Lung (tissue), 12 donors: ENCODE results near the gene TMEM231. TPM values are rescaled to one million over a fixed set of nuclear protein-coding genes. Genes with fewer than 3 reads are reported as not detected.

ENCODE experiments used
- ATAC-seq: fragments of 200-7000 bp; cut with Tn5 transposase; one replicate; pipeline ENCODE4 v1.9.1; 2020; ENCODE audit warnings: moderate number of reproducible peaks; ENCODE audit not compliant: insufficient read depth, low FRiP score
- DNase-seq, 3 donors: peaks; one replicate each; pipeline ENCODE4 v3.0.0-alpha.2; 2013 to 2017
- H3K27ac ChIP-seq, 2 donors: one replicate each; pipeline ENCODE4 v1.5.1; 2013; ENCODE audit warnings: mild to moderate bottlenecking in 2 of 2, moderate library complexity in 2 of 2, control low read depth in 1 of 2, inconsistent platforms in 1 of 2, low read depth in 1 of 2, low read length in 1 of 2
- H3K27me3 ChIP-seq, 3 donors: one replicate each; pipeline ENCODE4 v1.5.1; 2013; ENCODE audit warnings: low read length in 2 of 3; ENCODE audit not compliant: control insufficient read depth in 3 of 3, insufficient read depth in 3 of 3
- H3K36me3 ChIP-seq, 4 donors: one replicate each; pipeline ENCODE4 v1.5.1; 2013; ENCODE audit warnings: low read length in 4 of 4, mild to moderate bottlenecking in 1 of 4, moderate library complexity in 1 of 4; ENCODE audit not compliant: control insufficient read depth in 4 of 4, insufficient read depth in 4 of 4
- H3K4me1 ChIP-seq, 5 donors: one replicate each; pipeline ENCODE4 v1.5.1; 2013; ENCODE audit warnings: low read length in 5 of 5, mild to moderate bottlenecking in 2 of 5, moderate library complexity in 1 of 5; ENCODE audit not compliant: control insufficient read depth in 5 of 5, insufficient read depth in 5 of 5
- H3K4me3 ChIP-seq: one replicate; pipeline ENCODE4 v1.5.1; 2013; ENCODE audit warnings: mild to moderate bottlenecking, control low read depth, moderate library complexity
- H3K9ac ChIP-seq, 2 donors: one replicate each; pipeline ENCODE4 v1.5.1; 2013; ENCODE audit warnings: low read length in 2 of 2, control low read depth in 1 of 2; ENCODE audit not compliant: insufficient read depth in 1 of 2
- H3K9me3 ChIP-seq, 4 donors: one replicate each; pipeline ENCODE4 v1.5.1; 2013; ENCODE audit warnings: low read length in 3 of 4, mild to moderate bottlenecking in 1 of 4, moderate library complexity in 1 of 4; ENCODE audit not compliant: control insufficient read depth in 4 of 4, insufficient read depth in 3 of 4
- WGBS, 2 donors: extraction: QIAGEN DNeasy Blood & Tissue Kit; methylation state at CpG; one replicate each; pipeline ENCODE4 v1.1.7; 2013; 5-methylcytosine and 5-hydroxymethylcytosine counted together
- polyA plus RNA-seq, 2 donors: library from polyadenylated mRNA; stranded (reverse); fragments of 200-250 nt; gene quantifications; one replicate each; pipeline ENCODE4 v1.2.1, GENCODE V29; 2013
- total RNA-seq, 2 donors: library from RNA; depleted of rRNA in 1 of 2; stranded (reverse); fragments of >200 nt in 1 of 2; gene quantifications; one replicate each; pipeline ENCODE4 v1.2.1, GENCODE V29; 2014 to 2021
- TF ChIP-seq, protein P1 (sequence below): IDR thresholded peaks from 2 replicates; pipeline ENCODE4 v1.5.1; 2012; ENCODE audit warnings: mild to moderate bottlenecking; ENCODE audit errors: control extremely low read depth, extremely low read depth
- donor health status: control.
- donor health status: control.
- donor health status: Bipolar disorder and iron deficiency.
- donor health status: healthy.
- donor health status: DM: yes; HTN: yes; CAD: no.

The TMEM231 gene
- total and polyA plus RNA-seq, 4 donors = 9.3 to 88.5 (median 35.2) TPM

DNA sequence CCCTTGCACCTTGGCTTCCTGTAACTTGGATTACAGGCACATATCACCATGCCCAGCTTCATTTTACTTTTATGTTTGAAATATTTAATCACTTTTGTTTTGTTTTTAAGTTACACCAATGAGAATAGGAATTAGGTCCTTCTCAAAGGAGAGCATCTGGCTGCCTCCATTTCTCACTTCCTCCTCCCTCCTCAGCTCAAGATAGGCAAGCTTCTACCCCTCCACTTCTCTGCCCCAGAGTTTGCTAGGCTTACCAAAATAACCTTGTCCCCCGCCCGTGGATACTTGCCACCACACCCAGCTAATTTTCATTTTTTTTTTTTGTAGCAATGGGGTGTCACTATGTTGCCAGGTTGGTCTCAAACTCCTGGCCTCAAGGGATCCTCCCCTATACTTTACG is 28.1 kb upstream of the TMEM231 start:
- Histone ChIP-seq H3K36me3 (peaks cover 4 to 10% (median 6%) of the 10 kb centered on the region in 4 donors), H3K4me1 (peaks cover 0 to 2% (median 0%) of the 10 kb centered on the region in 5 donors), H3K4me3 (no peak overlapping the region), H3K9ac (no peak overlapping the region), H3K27ac (no peak overlapping the region), H3K27me3 (no peaks in the 10 kb centered on the region), H3K9me3 (no peaks in the 10 kb centered on the region)
- 74 to 86% methylated on average over 3 of the region's 3 CpGs for WGBS, 2 donors
- no peak for ATAC-seq
- TF ChIP-seq, protein P1, sequence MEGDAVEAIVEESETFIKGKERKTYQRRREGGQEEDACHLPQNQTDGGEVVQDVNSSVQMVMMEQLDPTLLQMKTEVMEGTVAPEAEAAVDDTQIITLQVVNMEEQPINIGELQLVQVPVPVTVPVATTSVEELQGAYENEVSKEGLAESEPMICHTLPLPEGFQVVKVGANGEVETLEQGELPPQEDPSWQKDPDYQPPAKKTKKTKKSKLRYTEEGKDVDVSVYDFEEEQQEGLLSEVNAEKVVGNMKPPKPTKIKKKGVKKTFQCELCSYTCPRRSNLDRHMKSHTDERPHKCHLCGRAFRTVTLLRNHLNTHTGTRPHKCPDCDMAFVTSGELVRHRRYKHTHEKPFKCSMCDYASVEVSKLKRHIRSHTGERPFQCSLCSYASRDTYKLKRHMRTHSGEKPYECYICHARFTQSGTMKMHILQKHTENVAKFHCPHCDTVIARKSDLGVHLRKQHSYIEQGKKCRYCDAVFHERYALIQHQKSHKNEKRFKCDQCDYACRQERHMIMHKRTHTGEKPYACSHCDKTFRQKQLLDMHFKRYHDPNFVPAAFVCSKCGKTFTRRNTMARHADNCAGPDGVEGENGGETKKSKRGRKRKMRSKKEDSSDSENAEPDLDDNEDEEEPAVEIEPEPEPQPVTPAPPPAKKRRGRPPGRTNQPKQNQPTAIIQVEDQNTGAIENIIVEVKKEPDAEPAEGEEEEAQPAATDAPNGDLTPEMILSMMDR = no peak
- DNase-seq = no peak

DNA sequence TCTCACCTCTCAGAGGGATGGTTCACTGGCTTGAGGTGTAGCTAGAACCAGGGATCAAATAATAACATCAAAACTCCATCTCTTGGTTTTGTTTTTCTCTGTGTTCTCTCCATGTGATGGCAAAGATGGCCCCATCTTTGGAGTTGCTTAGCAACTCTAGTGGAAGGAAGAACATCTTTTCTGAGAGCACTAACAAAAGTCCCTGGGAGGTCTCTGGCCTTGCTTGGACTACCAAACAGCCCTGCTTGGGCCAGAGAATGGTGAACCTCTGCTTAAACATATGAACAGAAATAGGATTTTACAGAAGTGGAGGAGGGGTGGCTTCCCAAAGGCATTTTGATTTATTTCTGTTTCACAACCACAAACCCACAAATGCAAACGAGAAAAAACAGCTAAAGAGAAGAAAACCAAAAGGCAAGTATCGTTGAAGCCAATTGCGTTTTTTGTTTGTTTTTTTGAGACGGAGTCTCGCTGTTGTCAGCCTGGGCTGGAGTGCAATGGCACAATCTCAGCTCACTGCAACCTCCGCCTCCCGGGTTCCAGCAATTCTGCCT is 23.3 kb upstream of the TMEM231 start:
- peaks cover 0 to 7% (median 0%) of the 10 kb centered on the region in 5 donors for H3K4me1 ChIP-seq
- no peak overlapping the region for H3K4me3 ChIP-seq
- TF ChIP-seq, protein P1 = no peak
- 60 to 74% methylated on average over 7 of the region's 7 CpGs for WGBS, 2 donors
- no peak overlapping the region for H3K27ac ChIP-seq
- H3K9ac ChIP-seq = no peak overlapping the region
- no peaks in the 10 kb centered on the region for H3K9me3 ChIP-seq
- no peaks in the 10 kb centered on the region for H3K27me3 ChIP-seq
- no peak for ATAC-seq
- no peak for DNase-seq
- H3K36me3 ChIP-seq = peaks cover 11 to 33% (median 24%) of the 10 kb centered on the region in 4 donors

DNA sequence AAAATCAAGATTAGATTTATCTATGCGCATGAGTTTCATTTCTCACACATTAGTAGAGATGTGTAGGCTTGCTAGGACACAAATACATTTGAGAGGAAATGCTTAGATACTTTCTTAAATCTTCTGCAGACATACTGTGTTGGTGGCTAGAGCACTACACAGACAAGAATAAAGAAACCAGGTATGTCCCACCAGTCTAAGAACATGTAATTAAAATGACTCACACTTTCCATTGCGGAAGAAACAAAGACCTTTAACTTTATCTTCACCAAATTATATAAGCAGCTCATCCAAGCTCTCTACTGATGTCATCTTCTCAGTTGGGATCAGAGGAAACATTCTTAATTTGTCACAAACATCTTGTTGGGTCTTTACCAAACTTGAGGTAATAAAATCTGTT is 22.7 kb upstream of the TMEM231 start:
- Histone ChIP-seq H3K9ac (no peak overlapping the region), H3K36me3 (peaks cover 14 to 36% (median 29%) of the 10 kb centered on the region in 4 donors), H3K27me3 (no peaks in the 10 kb centered on the region), H3K4me3 (no peak overlapping the region), H3K27ac (no peak overlapping the region), H3K9me3 (no peaks in the 10 kb centered on the region), H3K4me1 (peaks cover 0 to 7% (median 0%) of the 10 kb centered on the region in 5 donors)
- TF ChIP-seq, protein P1 = no peak
- whole genome bisulfite sequencing, 2 donors = 92 to 97% methylated on average over 2 of the region's 2 CpGs
- ATAC-seq = no peak
- no peak for DNase-seq

DNA sequence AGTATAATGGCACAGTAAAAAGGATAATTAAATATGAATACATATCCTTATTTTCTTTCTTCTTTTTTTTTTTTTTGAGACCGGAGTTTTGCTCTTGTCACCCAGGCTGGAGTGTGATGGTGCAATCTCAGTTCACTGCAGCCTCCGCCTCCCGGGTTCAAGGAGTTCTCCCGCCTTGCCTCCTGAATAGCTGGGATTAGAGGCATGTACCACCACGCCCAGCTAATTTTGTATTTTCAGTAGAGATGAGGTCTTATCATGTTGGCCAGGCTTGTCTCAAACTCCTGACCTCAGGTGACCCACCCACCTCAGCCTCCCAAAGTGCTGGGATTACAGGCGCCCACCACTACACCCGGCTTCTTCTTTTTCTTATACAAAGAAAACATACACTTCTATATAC is 22.2 kb upstream of the TMEM231 start:
- no peak for DNase-seq
- TF ChIP-seq, protein P1 = no peak
- no peak overlapping the region for H3K9ac ChIP-seq
- peaks cover 18 to 37% (median 33%) of the 10 kb centered on the region in 4 donors for H3K36me3 ChIP-seq
- H3K9me3 ChIP-seq = no peaks in the 10 kb centered on the region
- no peak overlapping the region for H3K27ac ChIP-seq
- H3K4me3 ChIP-seq = no peak overlapping the region
- H3K4me1 ChIP-seq = peaks cover 0 to 9% (median 0%) of the 10 kb centered on the region in 5 donors
- ATAC-seq = no peak
- H3K27me3 ChIP-seq = no peaks in the 10 kb centered on the region
- 93 to 96% methylated on average over 7 of the region's 7 CpGs for WGBS, 2 donors
